PC-9 (cell line): ENCODE results near the gene PTGS2.

Source experiments
- CTCF ChIP-seq: fragments of 200-600 bp; sonication (generic); conservative IDR thresholded peaks from 2 replicates; pipeline ENCODE4 v1.6.1; 2017; ENCODE audit warnings: mixed run types, antibody characterized with exemption, mild to moderate bottlenecking, moderate library complexity
- EZH2 ChIP-seq: fragments of 200-600 bp; sonication (generic); IDR thresholded peaks from 2 replicates; pipeline ENCODE4 v1.8.0; 2017; ENCODE audit warnings: antibody characterized with exemption, low read depth

GRCh38 chr1:186636786-186637185 is 43.4 kb downstream of the PTGS2 start:
- no peak for TF ChIP-seq CTCF
- TF ChIP-seq EZH2 = no peak
